RWPE2 (cell line): Measurements from ENCODE around the gene ARAP3.

ENCODE experiments used
- ATAC-seq: fragments of 200-7000 bp; cut with Tn5 transposase; 3 replicates; pipeline ENCODE4 v1.9.1; 2021; ENCODE audit warnings: low read depth
- DNase-seq: peaks from one replicate; pipeline ENCODE4 v3.0.0-alpha.2; 2020; ENCODE audit warnings: low spot score
- H3K27ac ChIP-seq: fragments of 450-650 bp; 2 replicates; pipeline ENCODE4 v1.5.1; 2017; ENCODE audit warnings: mild to moderate bottlenecking; ENCODE audit not compliant: poor library complexity, severe bottlenecking
- H3K27me3 ChIP-seq: fragments of 250-450 bp; sonication (Bioruptor Pico); 2 replicates; pipeline ENCODE4 v1.5.1; 2021; ENCODE audit warnings: mild to moderate bottlenecking, moderate library complexity; ENCODE audit not compliant: insufficient read depth, poor library complexity, severe bottlenecking
- H3K36me3 ChIP-seq: fragments of 250-450 bp; sonication (Bioruptor Pico); 2 replicates; pipeline ENCODE4 v1.5.1; 2020; ENCODE audit warnings: low read depth, mild to moderate bottlenecking, moderate library complexity
- H3K4me1 ChIP-seq: fragments of 250-450 bp; sonication (Bioruptor Pico); 2 replicates; pipeline ENCODE4 v1.5.1; 2021; ENCODE audit warnings: mild to moderate bottlenecking, moderate library complexity; ENCODE audit not compliant: insufficient read depth, poor library complexity, severe bottlenecking
- H3K4me3 ChIP-seq: fragments of 250-450 bp; sonication (Bioruptor Pico); 2 replicates; pipeline ENCODE4 v1.5.1; 2021; ENCODE audit warnings: mild to moderate bottlenecking, moderate library complexity; ENCODE audit not compliant: severe bottlenecking
- H3K9me3 ChIP-seq: fragments of 250-450 bp; sonication (Bioruptor Pico); 2 replicates; pipeline ENCODE4 v1.5.1; 2021; ENCODE audit warnings: mild to moderate bottlenecking, moderate library complexity; ENCODE audit not compliant: severe bottlenecking
- CTCF ChIP-seq: fragments of 450-650 bp; IDR thresholded peaks from one replicate; pipeline ENCODE4 v1.5.1; 2017; ENCODE audit warnings: mild to moderate bottlenecking, moderate library complexity; ENCODE audit not compliant: poor library complexity, severe bottlenecking

The ARAP3 gene

DNA sequence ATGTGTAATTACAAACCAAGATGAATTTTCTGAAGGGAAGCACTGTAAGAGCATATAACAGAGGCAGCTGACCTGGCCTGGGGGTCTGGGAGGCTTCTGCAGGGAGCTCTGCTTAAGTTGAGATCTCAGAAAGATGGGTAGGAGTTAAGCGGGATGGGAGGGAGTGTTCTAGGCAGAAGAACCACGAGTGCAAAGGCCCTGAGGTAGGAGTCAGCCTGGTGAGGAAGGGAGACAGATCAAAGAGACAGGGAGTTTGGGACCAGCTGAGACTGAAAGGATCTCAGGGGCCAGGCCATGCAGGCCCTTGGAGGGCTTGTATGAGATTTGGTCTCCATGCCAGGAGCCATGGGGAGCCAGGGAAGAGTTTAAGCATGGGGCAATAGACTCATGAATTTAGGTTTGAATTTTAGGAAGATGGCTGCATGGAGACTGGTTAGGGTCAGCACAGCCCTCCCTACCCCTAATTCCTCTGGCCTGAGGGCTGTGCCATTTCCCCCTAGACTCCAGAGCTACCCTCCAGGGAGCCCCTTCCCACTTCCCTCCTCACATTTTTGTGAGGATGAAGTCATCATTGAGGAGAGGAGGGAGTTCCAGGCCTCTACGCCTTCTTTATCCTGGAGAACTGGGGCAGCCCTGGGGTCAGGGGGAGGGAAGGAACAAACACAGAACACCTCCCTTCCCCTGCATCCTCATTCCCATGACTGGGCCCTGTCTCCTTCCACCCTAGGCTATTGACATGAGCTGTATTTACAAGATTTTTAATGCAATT lies 4.8 kb upstream of the ARAP3 start:
- no peaks in the 10 kb centered on the region for H3K36me3 ChIP-seq
- TF ChIP-seq CTCF = no peak
- ATAC-seq = no peak
- DNase-seq = no peak
- peaks cover 12% of the 10 kb centered on the region for H3K4me1 ChIP-seq
- H3K27me3 ChIP-seq = no peaks in the 10 kb centered on the region
- H3K27ac ChIP-seq = no peak overlapping the region
- no peaks in the 10 kb centered on the region for H3K9me3 ChIP-seq
- H3K4me3 ChIP-seq = no peak overlapping the region

GRCh38 chr5:141685591-141685990 lies 3.6 kb upstream of the ARAP3 start:
- H3K36me3 ChIP-seq = no peaks in the 10 kb centered on the region
- H3K27ac ChIP-seq = no peak overlapping the region
- no peak for TF ChIP-seq CTCF
- H3K27me3 ChIP-seq = no peaks in the 10 kb centered on the region
- ATAC-seq = no peak
- no peak for DNase-seq
- H3K4me3 ChIP-seq = no peak overlapping the region
- peaks cover 22% of the 10 kb centered on the region for H3K4me1 ChIP-seq
- no peaks in the 10 kb centered on the region for H3K9me3 ChIP-seq

GRCh38 chr5:141683596-141684141 lies 1.6 kb upstream of the ARAP3 start:
- peak overlapping the region; percentile 86 for H3K27ac ChIP-seq
- peaks cover 26% of the 10 kb centered on the region for H3K4me1 ChIP-seq
- no peaks in the 10 kb centered on the region for H3K9me3 ChIP-seq
- no peak for ATAC-seq
- TF ChIP-seq CTCF = no peak
- no peak overlapping the region for H3K4me3 ChIP-seq
- no peaks in the 10 kb centered on the region for H3K27me3 ChIP-seq
- peaks cover 19% of the 10 kb centered on the region for H3K36me3 ChIP-seq
- no peak for DNase-seq

DNA sequence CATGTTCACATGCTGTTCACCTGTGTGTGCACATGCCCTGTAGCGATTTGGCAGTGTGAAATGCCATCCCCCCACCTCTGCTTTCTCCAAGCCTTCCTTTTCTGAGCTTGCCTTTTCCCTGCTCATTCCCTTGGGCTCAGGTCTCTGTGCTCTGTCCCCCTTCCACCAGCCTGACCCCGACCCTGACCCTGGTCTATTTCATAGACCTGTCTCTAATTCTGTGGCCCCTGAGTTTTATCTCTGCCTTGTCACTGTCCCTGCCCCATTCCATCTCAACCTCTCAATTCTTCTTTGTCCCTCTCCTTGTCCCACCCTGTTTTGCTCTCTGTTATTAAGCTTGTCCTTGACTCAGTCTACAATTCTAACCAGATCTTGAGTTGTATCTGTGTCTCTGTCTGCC lies 735 bp downstream of the ARAP3 start:
- Histone ChIP-seq H3K9me3 (no peaks in the 10 kb centered on the region), H3K4me3 (peak overlapping the region; percentile 40), H3K27me3 (no peaks in the 10 kb centered on the region), H3K27ac (peak overlapping the region; percentile 86), H3K36me3 (peaks cover 35% of the 10 kb centered on the region), H3K4me1 (peaks cover 26% of the 10 kb centered on the region)
- DNase-seq (no peak), ATAC-seq (peak; percentile 4)
- TF ChIP-seq CTCF = no peak

GRCh38 chr5:141680751-141681201 lies 1.3 kb downstream of the ARAP3 start:
- Histone ChIP-seq H3K9me3 (no peaks in the 10 kb centered on the region), H3K27me3 (no peaks in the 10 kb centered on the region), H3K36me3 (peaks cover 35% of the 10 kb centered on the region), H3K4me3 (peak overlapping the region; percentile 40), H3K4me1 (peaks cover 26% of the 10 kb centered on the region), H3K27ac (peak overlapping the region; percentile 86)
- no peak for TF ChIP-seq CTCF
- DNase-seq (no peak), ATAC-seq (peak; percentile 63)
